ENCODE measurements around the gene UBA52. TPM values are rescaled to one million over a fixed set of nuclear protein-coding genes. Genes with fewer than 3 reads are reported as not detected.

The UBA52 gene
- total and polyA plus RNA-seq, 10 of the 15 experiments (the other 5 are each of a cell fraction or from before 2014, with no cell fraction given): 1,131 to 2,392 (median 1,645) TPM

GRCh38 chr19:18588611-18589379 lies 17.1 kb downstream of the UBA52 start, which contains the start of gene REX1BD (continued):
- TF ChIP-seq PRDM15 (CRISPR knock-in tag; IDR thresholded peaks at IDR 0.05): no peak
- no peak for TF ChIP-seq ZNF384 (IDR thresholded peaks at IDR 0.05; ENCODE audit: borderline replicate concordance, low read depth, low read length)
- TF ChIP-seq EGR1 (IDR thresholded peaks at IDR 0.05; ENCODE audit: borderline replicate concordance in 1 of 2, low read depth in 2 of 2, low read length in 2 of 2): peak; percentile 33 to 97
- no peak for TF ChIP-seq MTA3 (IDR thresholded peaks at IDR 0.05; ENCODE audit: borderline replicate concordance, low read length)
- TF ChIP-seq FOXK2 (IDR thresholded peaks at IDR 0.05): no peak
- TF ChIP-seq, protein P1, sequence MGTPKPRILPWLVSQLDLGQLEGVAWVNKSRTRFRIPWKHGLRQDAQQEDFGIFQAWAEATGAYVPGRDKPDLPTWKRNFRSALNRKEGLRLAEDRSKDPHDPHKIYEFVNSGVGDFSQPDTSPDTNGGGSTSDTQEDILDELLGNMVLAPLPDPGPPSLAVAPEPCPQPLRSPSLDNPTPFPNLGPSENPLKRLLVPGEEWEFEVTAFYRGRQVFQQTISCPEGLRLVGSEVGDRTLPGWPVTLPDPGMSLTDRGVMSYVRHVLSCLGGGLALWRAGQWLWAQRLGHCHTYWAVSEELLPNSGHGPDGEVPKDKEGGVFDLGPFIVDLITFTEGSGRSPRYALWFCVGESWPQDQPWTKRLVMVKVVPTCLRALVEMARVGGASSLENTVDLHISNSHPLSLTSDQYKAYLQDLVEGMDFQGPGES (IDR thresholded peaks at IDR 0.05): peak; percentile 8; the same call in 1 of the 2 replicates
- peak; percentile 66 for TF ChIP-seq KLF5 (IDR thresholded peaks at IDR 0.05; ENCODE audit: partially characterized antibody)
- TF ChIP-seq POLR2AphosphoS5 (IDR thresholded peaks at IDR 0.05; ENCODE audit: low read length): peak; percentile 52
- peak; percentile 65 for TF ChIP-seq RUNX3 (IDR thresholded peaks at IDR 0.05; ENCODE audit: low read length)
- TF ChIP-seq, protein P2, sequence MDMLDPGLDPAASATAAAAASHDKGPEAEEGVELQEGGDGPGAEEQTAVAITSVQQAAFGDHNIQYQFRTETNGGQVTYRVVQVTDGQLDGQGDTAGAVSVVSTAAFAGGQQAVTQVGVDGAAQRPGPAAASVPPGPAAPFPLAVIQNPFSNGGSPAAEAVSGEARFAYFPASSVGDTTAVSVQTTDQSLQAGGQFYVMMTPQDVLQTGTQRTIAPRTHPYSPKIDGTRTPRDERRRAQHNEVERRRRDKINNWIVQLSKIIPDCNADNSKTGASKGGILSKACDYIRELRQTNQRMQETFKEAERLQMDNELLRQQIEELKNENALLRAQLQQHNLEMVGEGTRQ (IDR thresholded peaks at IDR 0.05; ENCODE audit: borderline replicate concordance, low read depth, low read length): no peak
- TF ChIP-seq HDAC6 (IDR thresholded peaks at IDR 0.05; ENCODE audit: unreplicated experiment): peak; percentile 40
- TF ChIP-seq SREBF2 (IDR thresholded peaks at IDR 0.05; ENCODE audit: low read length): no peak
- TF ChIP-seq TCF7 (IDR thresholded peaks at IDR 0.05; ENCODE audit: borderline replicate concordance): no peak
- TF ChIP-seq HDAC2 (IDR thresholded peaks at IDR 0.05): no peak
- peak; percentile 67; the same call in 1 of the 2 replicates for TF ChIP-seq ZNF687 (IDR thresholded peaks at IDR 0.05)
- TF ChIP-seq RFX5 (IDR thresholded peaks at IDR 0.05; ENCODE audit: low read depth, low read length): no peak; the same call in 1 of the 2 replicates
- TF ChIP-seq, protein P3, sequence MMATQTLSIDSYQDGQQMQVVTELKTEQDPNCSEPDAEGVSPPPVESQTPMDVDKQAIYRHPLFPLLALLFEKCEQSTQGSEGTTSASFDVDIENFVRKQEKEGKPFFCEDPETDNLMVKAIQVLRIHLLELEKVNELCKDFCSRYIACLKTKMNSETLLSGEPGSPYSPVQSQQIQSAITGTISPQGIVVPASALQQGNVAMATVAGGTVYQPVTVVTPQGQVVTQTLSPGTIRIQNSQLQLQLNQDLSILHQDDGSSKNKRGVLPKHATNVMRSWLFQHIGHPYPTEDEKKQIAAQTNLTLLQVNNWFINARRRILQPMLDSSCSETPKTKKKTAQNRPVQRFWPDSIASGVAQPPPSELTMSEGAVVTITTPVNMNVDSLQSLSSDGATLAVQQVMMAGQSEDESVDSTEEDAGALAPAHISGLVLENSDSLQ (IDR thresholded peaks at IDR 0.05): peak; percentile 13; the same call in 1 of the 2 replicates
- peak; percentile 24; the same call in 1 of the 2 replicates for TF ChIP-seq TCF12 (IDR thresholded peaks at IDR 0.05; ENCODE audit: low read depth, low read length)
- TF ChIP-seq ZSCAN29 (IDR thresholded peaks at IDR 0.05): no peak
